ENCODE results near the gene CLIC4.

- TF ChIP-seq CTCF (IDR thresholded peaks at IDR 0.05; ENCODE audit: low read depth, low read length), result no peak
- TF ChIP-seq POLR2A (IDR thresholded peaks at IDR 0.05; ENCODE audit: extremely low read depth, insufficient read length), result no peak
- TF ChIP-seq, protein P1, sequence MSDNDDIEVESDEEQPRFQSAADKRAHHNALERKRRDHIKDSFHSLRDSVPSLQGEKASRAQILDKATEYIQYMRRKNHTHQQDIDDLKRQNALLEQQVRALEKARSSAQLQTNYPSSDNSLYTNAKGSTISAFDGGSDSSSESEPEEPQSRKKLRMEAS (IDR thresholded peaks at IDR 0.05; ENCODE audit: low read depth, low read length), result no peak
- no peak for TF ChIP-seq MYC (IDR thresholded peaks at IDR 0.05; ENCODE audit: low read depth, low read length)
Measured at GRCh38 chr1:24783713-24784112, 38.5 kb downstream of the CLIC4 start.

Data from NB4 (cell line).